ENCODE measurements around the gene MB21D2.
"Not testable (repeated sequence)": the region's sequence is repeated elsewhere in the genome, so short reads cannot be mapped to it uniquely, and the experiment has no call there.

MB21D2 gene

DNA sequence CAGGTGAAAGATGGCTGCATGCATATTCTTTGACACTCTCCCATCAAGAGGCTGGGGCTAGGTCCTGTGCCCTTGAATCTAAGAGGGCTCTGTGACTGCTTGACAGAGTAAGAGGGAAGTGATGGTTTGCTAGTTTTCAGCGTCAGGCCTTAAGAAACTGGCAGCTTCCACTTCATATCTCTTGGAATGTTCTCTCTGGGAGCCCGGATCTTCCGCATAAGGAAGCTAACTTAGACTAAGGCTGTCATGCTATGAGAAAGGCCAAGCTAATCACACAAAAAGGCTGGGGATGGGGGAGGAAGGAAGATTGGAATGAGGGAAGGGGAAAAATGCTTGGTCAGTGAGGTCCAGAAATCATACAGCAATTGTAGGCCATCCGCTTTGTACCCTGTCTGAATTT is 50.0 kb downstream of the MB21D2 start:
- Histone ChIP-seq H3K4me3 (no peak overlapping the region), H3K27ac (no peak overlapping the region)

GRCh38 chr3:192866804-192867203 is 50.9 kb downstream of the MB21D2 start:
- H3K27ac ChIP-seq = no peak overlapping the region
- H3K4me3 ChIP-seq = no peak overlapping the region

GRCh38 chr3:192864941-192865340 is 52.7 kb downstream of the MB21D2 start:
- H3K4me3 ChIP-seq = no peak overlapping the region
- peak overlapping the region in 1 of 21 experiments; percentile 10 for H3K27ac ChIP-seq

DNA sequence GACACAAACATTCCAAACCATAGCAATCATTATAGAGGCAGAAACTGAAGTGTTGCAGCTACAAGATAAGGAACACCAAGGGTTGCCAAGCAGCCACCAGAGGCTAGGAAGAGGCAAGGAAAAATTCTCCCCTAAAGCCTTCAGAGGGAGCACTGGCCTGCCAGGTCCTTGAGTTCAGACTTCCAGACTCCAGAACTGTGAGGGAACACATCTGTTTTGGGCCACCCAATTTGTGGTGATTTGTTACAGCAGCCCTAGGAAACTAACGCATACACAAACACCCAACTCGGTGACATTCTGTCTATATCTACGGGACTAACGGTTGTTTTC is 54.6 kb downstream of the MB21D2 start:
- H3K4me3 ChIP-seq = no peak overlapping the region
- H3K27ac ChIP-seq = no peak overlapping the region

DNA sequence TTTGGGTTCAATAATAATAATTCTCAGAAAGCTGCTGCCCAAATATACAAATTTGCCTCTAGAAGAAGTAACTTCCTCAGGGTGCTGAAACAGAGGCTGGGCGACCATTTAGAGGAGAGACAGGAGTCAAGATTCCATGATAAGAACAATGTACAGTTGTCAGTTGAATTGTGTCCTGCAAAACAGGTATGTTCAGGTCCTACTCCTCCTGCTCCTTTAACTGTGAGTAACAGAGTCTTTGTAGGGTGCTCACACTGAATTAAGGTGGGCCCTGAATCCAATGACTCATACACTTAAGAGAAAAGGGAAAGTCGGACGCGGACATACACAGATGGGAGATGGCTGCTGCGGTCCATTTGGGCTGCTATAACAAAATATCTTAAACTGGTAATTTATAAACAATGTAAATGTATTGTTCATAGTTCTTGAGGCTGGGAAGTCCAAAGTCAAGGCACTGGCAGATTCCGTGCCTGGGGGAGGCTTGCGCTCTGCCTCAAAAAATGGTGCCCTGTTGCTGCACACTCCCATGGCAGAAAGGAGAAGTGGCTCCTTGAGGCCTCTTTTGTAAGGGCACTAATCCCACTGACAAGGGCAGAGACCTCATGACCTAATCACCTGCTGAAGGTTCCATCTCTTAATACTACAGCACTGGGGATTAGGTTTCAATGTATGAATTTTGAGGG is 55.1 kb downstream of the MB21D2 start:
- H3K27ac ChIP-seq = no peak overlapping the region

GRCh38 chr3:192861972-192862371 is 55.7 kb downstream of the MB21D2 start:
- H3K4me3 ChIP-seq = no peak overlapping the region
- H3K27ac ChIP-seq = no peak overlapping the region

More for the DNA sequence above, 55.1 kb downstream of the MB21D2 start:
- H3K4me3 ChIP-seq = no peak overlapping the region

- Histone ChIP-seq H3K4me3 (no peak overlapping the region), H3K27ac (no peak overlapping the region)
These were observed 57.2 kb downstream of the MB21D2 start for GRCh38 chr3:192860454-192860853.

- Histone ChIP-seq H3K27ac (no peak overlapping the region), H3K4me3 (no peak overlapping the region)
These were observed 58.6 kb downstream of the MB21D2 start for GRCh38 chr3:192858849-192859585.

- H3K4me3 ChIP-seq = no peak overlapping the region
- H3K27ac ChIP-seq = peak overlapping the region in 1 of 21 experiments; percentile 37
These were observed 60.4 kb downstream of the MB21D2 start for GRCh38 chr3:192857260-192857661.

DNA sequence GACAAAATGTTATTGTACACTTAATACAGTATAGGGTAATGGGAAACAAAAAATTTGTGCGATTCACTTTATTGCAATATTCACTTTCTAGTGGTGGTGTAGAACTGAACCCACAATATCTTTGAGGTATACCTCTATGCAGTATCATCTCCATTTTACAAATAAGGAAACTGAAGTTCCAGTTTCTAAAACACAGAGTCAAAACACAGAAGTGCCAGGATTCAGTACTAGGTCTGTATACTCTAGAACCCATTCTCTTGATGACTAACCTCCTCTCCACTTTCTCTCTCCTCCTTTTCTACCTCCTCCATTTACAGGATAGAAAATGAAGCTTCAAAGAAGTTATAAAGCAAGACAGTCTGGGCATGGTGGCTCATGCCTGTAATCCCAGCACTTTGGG is 62.2 kb downstream of the MB21D2 start:
- no peak overlapping the region for H3K27ac ChIP-seq
- no peak overlapping the region for H3K4me3 ChIP-seq

- no peak overlapping the region for H3K4me3 ChIP-seq
- H3K27ac ChIP-seq = no peak overlapping the region
These were observed 65.8 kb downstream of the MB21D2 start for GRCh38 chr3:192851821-192852372.

- H3K27ac ChIP-seq = peak overlapping the region in 8 of 21 experiments; percentile 7 to 50 (median 35)
- no peak overlapping the region for H3K4me3 ChIP-seq
These were observed 67.1 kb downstream of the MB21D2 start for GRCh38 chr3:192850451-192850981.

- H3K27ac ChIP-seq = peak overlapping the region in 5 of 21 experiments; percentile 7 to 60 (median 50)
These were observed 67.8 kb downstream of the MB21D2 start for GRCh38 chr3:192849821-192850220.

DNA sequence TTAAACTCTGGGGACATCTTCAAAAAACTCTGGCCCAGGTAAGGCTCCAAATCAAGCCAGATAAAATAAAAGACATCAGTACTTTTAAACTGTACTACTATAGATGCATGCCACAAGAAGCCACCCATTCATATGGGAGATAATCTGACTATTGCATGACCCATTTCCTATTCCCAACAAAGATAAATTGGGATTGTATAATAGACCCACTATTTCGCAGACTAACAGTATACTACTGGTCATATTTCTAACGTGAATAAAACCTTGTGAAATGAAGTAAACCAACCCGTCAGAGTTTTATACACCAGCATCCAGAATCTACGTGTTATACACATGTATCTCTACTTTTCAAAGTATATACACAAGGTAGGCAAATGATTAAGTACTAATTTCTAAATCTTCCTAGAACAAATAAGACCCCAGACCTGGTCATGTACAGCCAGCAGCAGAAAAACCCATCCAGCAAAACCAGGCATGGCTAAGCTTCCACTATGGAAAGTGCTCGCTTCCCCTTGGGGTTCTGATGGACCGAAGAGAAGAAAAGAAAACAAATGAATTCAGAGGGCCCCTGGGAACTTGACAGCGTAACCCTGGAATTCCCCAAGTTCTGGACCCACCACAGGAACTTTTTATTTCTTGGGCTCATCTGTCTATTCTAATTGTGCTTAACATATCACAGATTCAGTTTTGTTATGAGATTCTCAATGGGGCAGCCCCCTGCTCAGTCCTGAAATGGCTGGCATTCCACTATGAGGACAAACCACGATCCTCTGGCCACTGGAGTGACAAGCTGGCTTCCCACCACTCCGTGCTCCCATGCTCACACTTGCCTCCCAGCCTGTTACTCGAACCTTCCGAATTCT is 69.1 kb downstream of the MB21D2 start:
- H3K4me3 ChIP-seq = no peak overlapping the region

More at GRCh38 chr3:192849821-192850220, 67.8 kb downstream of the MB21D2 start:
- not testable (repeated sequence) for H3K4me3 ChIP-seq

GRCh38 chr3:192847941-192848340 is 69.7 kb downstream of the MB21D2 start:
- H3K27ac ChIP-seq = no peak overlapping the region

More for the DNA sequence above, 69.1 kb downstream of the MB21D2 start:
- no peak overlapping the region for H3K27ac ChIP-seq

DNA sequence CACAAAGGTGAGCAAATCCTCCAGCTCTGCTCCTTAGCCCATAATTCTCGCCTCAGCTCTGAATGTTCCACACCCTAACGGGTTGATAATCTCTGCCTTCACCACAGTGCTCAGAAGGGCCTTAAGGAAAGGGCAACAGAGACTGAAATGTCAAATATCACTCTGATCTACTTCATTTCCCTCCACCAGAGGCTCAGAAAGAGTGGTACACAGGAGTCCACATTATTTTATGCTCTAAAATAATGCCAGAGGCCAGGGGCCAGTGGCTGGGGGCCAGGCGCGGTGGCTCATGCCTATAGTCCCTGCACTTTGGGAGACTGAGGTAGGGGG is 72.2 kb downstream of the MB21D2 start:
- H3K4me3 ChIP-seq = no peak overlapping the region
- H3K27ac ChIP-seq = no peak overlapping the region

More at GRCh38 chr3:192847941-192848340, 69.7 kb downstream of the MB21D2 start:
- H3K4me3 ChIP-seq = no peak overlapping the region

GRCh38 chr3:192844836-192845525 is 72.7 kb downstream of the MB21D2 start:
- H3K27ac ChIP-seq = no peak overlapping the region
- H3K4me3 ChIP-seq = no peak overlapping the region

GRCh38 chr3:192844486-192844765 is 73.2 kb downstream of the MB21D2 start:
- H3K4me3 ChIP-seq = no peak overlapping the region

DNA sequence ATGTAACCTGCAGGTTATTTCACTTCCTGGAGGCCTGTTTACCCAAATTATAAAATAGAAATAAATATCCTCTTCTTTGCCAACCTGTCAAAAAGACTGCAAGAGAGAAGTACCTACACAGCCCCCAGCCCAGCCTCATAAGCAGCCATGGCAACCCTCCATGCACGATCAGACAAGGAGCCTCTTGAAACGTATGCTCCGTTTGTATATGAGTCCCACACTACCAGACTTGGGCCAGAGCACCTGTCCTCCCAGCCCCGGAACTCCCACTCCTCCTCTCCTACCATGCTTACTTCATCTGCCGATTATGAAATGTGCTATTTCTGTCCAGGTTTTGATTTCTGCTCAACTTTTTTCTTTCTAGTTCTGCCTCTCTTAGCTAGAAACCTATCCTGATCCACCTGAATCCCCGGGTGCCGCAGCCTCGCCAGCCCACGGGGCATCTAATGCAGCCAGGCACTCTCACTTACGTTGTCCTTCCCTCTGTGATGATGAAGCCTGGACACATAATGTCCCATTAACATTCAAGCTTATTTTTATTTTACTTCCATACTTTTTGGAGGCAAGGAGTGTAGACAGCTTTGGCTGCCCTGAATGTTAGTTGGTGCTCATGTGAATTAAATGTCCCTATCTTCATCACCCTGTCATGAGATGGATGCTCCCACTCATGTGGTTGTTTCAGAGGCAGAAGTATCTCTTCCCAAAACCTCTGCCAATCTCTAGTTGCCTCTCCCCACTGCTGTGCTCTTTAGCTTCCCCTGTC is 73.8 kb downstream of the MB21D2 start:
- no peak overlapping the region for H3K4me3 ChIP-seq
- H3K27ac ChIP-seq = no peak overlapping the region

More at GRCh38 chr3:192844486-192844765, 73.2 kb downstream of the MB21D2 start:
- no peak overlapping the region for H3K27ac ChIP-seq
